Measurements from ENCODE around the gene ORMDL3. TPM values are rescaled to one million over a fixed set of nuclear protein-coding genes. Genes with fewer than 3 reads are reported as not detected.

Gene ORMDL3
- total and polyA plus RNA-seq, 2 donors (not counting 1 experiment from before 2014, with no cell fraction given), result 30.1 to 48.1 TPM

- Histone ChIP-seq H3K4me1 (ENCODE audit: control insufficient read depth, extremely low read depth, insufficient read depth, low read length) (peaks cover 13% of the 10 kb centered on the region), H3K9ac (ENCODE audit: insufficient read depth, low read length) (no peak overlapping the region), H3K4me2 (ENCODE audit: extremely low read depth, insufficient read depth, low read length) (no peak overlapping the region), H3K36me3 (ENCODE audit: control insufficient read depth, insufficient read depth, low read length) (peaks cover 23% of the 10 kb centered on the region), H3K4me3 (replicated peaks in 1 of 4; ENCODE audit: control extremely low read depth in 1 of 4, insufficient read depth in 1 of 4, low read depth in 3 of 4, low read length in 4 of 4) (no peak overlapping the region), H3K9me3 (ENCODE audit: control insufficient read depth, insufficient read depth, low read depth, low read length) (no peaks in the 10 kb centered on the region), H4K20me1 (ENCODE audit: control insufficient read depth, extremely low read depth, insufficient read depth, low read length) (no peaks in the 10 kb centered on the region), H3K27ac (ENCODE audit: insufficient read depth, low read length) (no peak overlapping the region), H3K79me2 (ENCODE audit: control insufficient read depth, insufficient read depth, low read length) (peaks cover 16% of the 10 kb centered on the region), H2AFZ (ENCODE audit: low read length) (no peak overlapping the region), H3K27me3 (ENCODE audit: control insufficient read depth, insufficient read depth, low read length) (no peaks in the 10 kb centered on the region)
- DNase-seq (ENCODE audit: low read depth in 2 of 2), result no peak
- TF ChIP-seq CTCF (conservative IDR thresholded peaks at IDR 0.05 in 1 of 2, IDR thresholded peaks at IDR 0.05 in 1 of 2; ENCODE audit: low read depth in 1 of 2, low read length in 2 of 2), result no peak
- no peak for TF ChIP-seq EZH2 (IDR thresholded peaks at IDR 0.05; ENCODE audit: low read length, missing control alignments)
Measured at GRCh38 chr17:39920218-39921210, 6.9 kb downstream of the ORMDL3 start.

GRCh38 chr17:39919087-39919683, 8.2 kb downstream of the ORMDL3 start:
- H3K9ac ChIP-seq (ENCODE audit: insufficient read depth, low read length), result no peak overlapping the region
- H3K9me3 ChIP-seq (ENCODE audit: control insufficient read depth, insufficient read depth, low read depth, low read length), result no peaks in the 10 kb centered on the region
- peaks cover 5% of the 10 kb centered on the region for H3K79me2 ChIP-seq (ENCODE audit: control insufficient read depth, insufficient read depth, low read length)
- no peak for DNase-seq (ENCODE audit: low read depth in 2 of 2)
- no peaks in the 10 kb centered on the region for H4K20me1 ChIP-seq (ENCODE audit: control insufficient read depth, extremely low read depth, insufficient read depth, low read length)
- H3K4me1 ChIP-seq (ENCODE audit: control insufficient read depth, extremely low read depth, insufficient read depth, low read length), result peaks cover 3% of the 10 kb centered on the region
- H2AFZ ChIP-seq (ENCODE audit: low read length), result no peak overlapping the region
- no peak overlapping the region for H3K27ac ChIP-seq (ENCODE audit: insufficient read depth, low read length)
- H3K4me2 ChIP-seq (ENCODE audit: extremely low read depth, insufficient read depth, low read length), result no peak overlapping the region
- no peak overlapping the region for H3K4me3 ChIP-seq (replicated peaks in 1 of 4; ENCODE audit: control extremely low read depth in 1 of 4, insufficient read depth in 1 of 4, low read depth in 3 of 4, low read length in 4 of 4)
- H3K27me3 ChIP-seq (ENCODE audit: control insufficient read depth, insufficient read depth, low read length), result no peaks in the 10 kb centered on the region
- peaks cover 23% of the 10 kb centered on the region for H3K36me3 ChIP-seq (ENCODE audit: control insufficient read depth, insufficient read depth, low read length)
- TF ChIP-seq CTCF (conservative IDR thresholded peaks at IDR 0.05 in 1 of 2, IDR thresholded peaks at IDR 0.05 in 1 of 2; ENCODE audit: low read depth in 1 of 2, low read length in 2 of 2) (no peak), EZH2 (IDR thresholded peaks at IDR 0.05; ENCODE audit: low read length, missing control alignments) (no peak)

GRCh38 chr17:39916918-39917317, 10.5 kb downstream of the ORMDL3 start:
- no peak for DNase-seq (ENCODE audit: low read depth in 2 of 2)
- Histone ChIP-seq H4K20me1 (ENCODE audit: control insufficient read depth, extremely low read depth, insufficient read depth, low read length) (no peaks in the 10 kb centered on the region), H3K9me3 (ENCODE audit: control insufficient read depth, insufficient read depth, low read depth, low read length) (no peaks in the 10 kb centered on the region), H3K27ac (ENCODE audit: insufficient read depth, low read length) (no peak overlapping the region), H3K79me2 (ENCODE audit: control insufficient read depth, insufficient read depth, low read length) (no peaks in the 10 kb centered on the region), H3K27me3 (ENCODE audit: control insufficient read depth, insufficient read depth, low read length) (no peaks in the 10 kb centered on the region), H3K9ac (ENCODE audit: insufficient read depth, low read length) (no peak overlapping the region), H3K4me1 (ENCODE audit: control insufficient read depth, extremely low read depth, insufficient read depth, low read length) (no peaks in the 10 kb centered on the region), H3K4me3 (replicated peaks in 1 of 4; ENCODE audit: control extremely low read depth in 1 of 4, insufficient read depth in 1 of 4, low read depth in 3 of 4, low read length in 4 of 4) (no peak overlapping the region), H3K4me2 (ENCODE audit: extremely low read depth, insufficient read depth, low read length) (no peak overlapping the region), H3K36me3 (ENCODE audit: control insufficient read depth, insufficient read depth, low read length) (peaks cover 12% of the 10 kb centered on the region), H2AFZ (ENCODE audit: low read length) (no peak overlapping the region)
- TF ChIP-seq EZH2 (IDR thresholded peaks at IDR 0.05; ENCODE audit: low read length, missing control alignments) (no peak), CTCF (conservative IDR thresholded peaks at IDR 0.05 in 1 of 2, IDR thresholded peaks at IDR 0.05 in 1 of 2; ENCODE audit: low read depth in 1 of 2, low read length in 2 of 2) (no peak)
